Panc1 (cell line): ENCODE measurements around the gene C10orf88. TPM values are rescaled to one million over a fixed set of nuclear protein-coding genes. Genes with fewer than 3 reads are reported as not detected.

ENCODE experiments used
- ATAC-seq: fragments of 200-7000 bp; cut with Tn5 transposase; 2 replicates; pipeline ENCODE4 v1.9.1; 2020; ENCODE audit warnings: mild to moderate bottlenecking, moderate library complexity
- BruUV-seq: library from RNA; stranded (reverse); fragments of 400-500 nt; replicated peaks from 2 replicates; lab custom pipeline; 2021; lab: Mats Ljungman, UMichigan
- CTCF ChIA-PET: fragments of 300-600 bp; sonication (Branson Sonifier 250); formaldehyde crosslinking; loops from one replicate; lab custom pipeline; 2022; ENCODE audit warnings: antibody characterized with exemption; lab: Charles Lee
- POLR2A ChIA-PET: fragments of 300-600 bp; sonication (Branson Sonifier 250); formaldehyde crosslinking; loops from one replicate; lab custom pipeline; 2022; ENCODE audit warnings: antibody characterized with exemption; lab: Charles Lee
- DNase-seq: peaks from one replicate; pipeline ENCODE4 v3.0.0-alpha.2; 2010; ENCODE audit warnings: low read depth, low spot score
- H3K27ac ChIP-seq: 2 replicates; pipeline ENCODE4 v1.5.1; 2011; ENCODE audit warnings: mild to moderate bottlenecking, low read length, inconsistent platforms
- H3K27me3 ChIP-seq: fragments of 200-500 bp; sonication (Bioruptor generic); 2 replicates; pipeline ENCODE4 v1.6.0; 2014; ENCODE audit warnings: low read length, inconsistent platforms; ENCODE audit not compliant: control insufficient read depth, insufficient read depth
- H3K36me3 ChIP-seq: fragments of 200-500 bp; sonication (Bioruptor generic); 2 replicates; pipeline ENCODE4 v1.5.1; 2014; ENCODE audit warnings: inconsistent platforms, mild to moderate bottlenecking, low read length, moderate library complexity; ENCODE audit not compliant: control insufficient read depth, insufficient read depth
- H3K4me1 ChIP-seq: 2 replicates; pipeline ENCODE4 v1.5.1; 2011; ENCODE audit warnings: inconsistent platforms, mild to moderate bottlenecking, low read length, moderate library complexity; ENCODE audit not compliant: control insufficient read depth, insufficient read depth
- H3K4me3 ChIP-seq, 2 experiments: 2 replicates each; pipeline ENCODE4 v1.5.1; 2011 to 2012; ENCODE audit warnings: low read depth in 2 of 2, low read length in 2 of 2, mild to moderate bottlenecking in 2 of 2, inconsistent platforms in 1 of 2, moderate library complexity in 1 of 2
- H3K9me3 ChIP-seq: fragments of 200-500 bp; sonication (Bioruptor generic); 2 replicates; pipeline ENCODE4 v1.5.1; 2014; ENCODE audit warnings: low read depth, mild to moderate bottlenecking, inconsistent platforms, low read length, moderate library complexity; ENCODE audit not compliant: control insufficient read depth, insufficient read depth
- CTCF ChIP-seq: fragments of 450-650 bp; IDR thresholded peaks from 2 replicates; pipeline ENCODE4 v1.5.1; 2017; ENCODE audit warnings: mild to moderate bottlenecking
- POLR2AphosphoS5 ChIP-seq: IDR thresholded peaks from 2 replicates; pipeline ENCODE4 v1.6.1; 2012; ENCODE audit warnings: mild to moderate bottlenecking, low read depth, low read length, moderate library complexity
- REST ChIP-seq, 2 experiments: IDR thresholded peaks; 2 replicates each; pipeline ENCODE4 v1.6.1; 2011 to 2012; ENCODE audit warnings: low read depth in 2 of 2, control low read depth in 1 of 2, low read length in 1 of 2, mild to moderate bottlenecking in 1 of 2, moderate library complexity in 1 of 2; ENCODE audit not compliant: insufficient read depth in 1 of 2
- SIN3A ChIP-seq: IDR thresholded peaks from 2 replicates; pipeline ENCODE4 v1.6.1; 2012; ENCODE audit warnings: low read depth, mild to moderate bottlenecking, low read length, moderate library complexity, borderline replicate concordance; ENCODE audit not compliant: insufficient read depth
- TCF7L2 ChIP-seq: IDR thresholded peaks from 2 replicates; pipeline ENCODE4 v1.6.1; 2011; ENCODE audit warnings: mild to moderate bottlenecking, low read depth, low read length, inconsistent platforms
- in situ Hi-C: cut with HindIII; loops from 2 replicates; pipeline ENCODE4 v1.10.0; 2016; ENCODE audit warnings: low sequenced_read_pairs, low pct_unique_long_range_greater_than_20kb
- intact Hi-C: fragments of 100-400 bp; cut with micrococcal nuclease; formaldehyde crosslinking; loops from one replicate; pipeline ENCODE4 v1.10.0; 2022; ENCODE audit not compliant: unreplicated experiment
- total RNA-seq: library from RNA; stranded (reverse); gene quantifications from one replicate; pipeline ENCODE4 v1.2.1, GENCODE V29; 2021; ENCODE audit not compliant: unreplicated experiment

Gene C10orf88
- total RNA-seq, 1 experiment from 2014 or later: 21.7 TPM

DNA sequence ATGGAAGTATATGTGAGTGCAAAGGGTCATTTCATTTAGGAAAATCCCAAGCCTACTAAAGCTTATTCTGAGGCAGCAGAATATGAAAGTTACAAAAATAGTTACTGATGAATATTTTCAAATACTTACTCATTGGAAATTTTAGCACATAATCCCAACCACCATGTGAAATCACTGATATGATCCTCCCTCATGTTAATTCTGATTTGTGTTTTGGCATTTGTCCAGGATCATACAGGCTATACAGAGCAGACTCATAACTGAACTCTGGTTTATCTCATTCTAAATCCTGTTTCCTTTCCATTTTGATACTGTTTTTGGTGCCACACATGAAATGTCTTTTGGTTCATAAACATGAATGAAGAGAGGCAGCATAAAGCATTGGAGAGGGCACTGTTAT, 71.3 kb downstream of the C10orf88 start:
- Histone ChIP-seq H3K27ac (no peak overlapping the region), H3K27me3 (no peaks in the 10 kb centered on the region), H3K36me3 (peaks cover 6% of the 10 kb centered on the region; the same call in 1 of the 2 replicates), H3K4me1 (peaks cover 16% of the 10 kb centered on the region), H3K4me3 (no peak overlapping the region), H3K9me3 (no peaks in the 10 kb centered on the region)
- intact Hi-C loops (no loop called here), in situ Hi-C loops (no loop called here)
- no peak for ATAC-seq
- no peak for DNase-seq
- POLR2A ChIA-PET: no interaction called here
- BruUV-seq: no TSS peak
- CTCF ChIA-PET: no interaction called here
- TF ChIP-seq REST (IDR thresholded peaks at IDR 0.05; ENCODE audit: insufficient read depth in 1 of 2, low read depth in 2 of 2, low read length in 1 of 2) (no peak), TCF7L2 (no peak), POLR2AphosphoS5 (no peak), CTCF (no peak), SIN3A (no peak)

Other genes starting within 250 kb of the C10orf88 start
- 2.9 TPM for gene CUZD1, start 108.4 kb downstream of the C10orf88 start, total RNA-seq
- 21.3 TPM for gene FAM24B, start 74.6 kb downstream of the C10orf88 start, total RNA-seq
- gene FAM24A, start 43.6 kb downstream of the C10orf88 start, total RNA-seq: not detected
- 15.8 TPM for gene PSTK, start 26.2 kb upstream of the C10orf88 start, total RNA-seq
- gene IKZF5, start 54.6 kb upstream of the C10orf88 start, total RNA-seq: 8.6 TPM
- gene ACADSB, start 54.8 kb upstream of the C10orf88 start, total RNA-seq: 19.2 TPM
- gene HMX3, start 181.7 kb upstream of the C10orf88 start, total RNA-seq: 15.2 TPM
- gene HMX2, start 193.9 kb upstream of the C10orf88 start, total RNA-seq: 2.7 TPM
- 237 TPM for gene BUB3, start 200.2 kb upstream of the C10orf88 start, total RNA-seq